ENCODE results near the gene TSC22D4. TPM values are rescaled to one million over a fixed set of nuclear protein-coding genes. Genes with fewer than 3 reads are reported as not detected.
A peak's percentile ranks its signal among the peaks of the same experiment; 100 is the strongest.

The TSC22D4 gene
- total RNA-seq, 1 donor, result 25.6 TPM

- no peak for DNase-seq (ENCODE audit: low read depth)
- no peak overlapping the region for H3K4me3 ChIP-seq (ENCODE audit: low read depth, low read length)
- no peak for TF ChIP-seq CTCF (IDR thresholded peaks at IDR 0.05; ENCODE audit: insufficient read depth, low read length)
Observed at GRCh38 chr7:100485471-100485876, 6.5 kb upstream of the TSC22D4 start.

- DNase-seq (ENCODE audit: low read depth), result no peak
- peak overlapping the region; percentile 66 for H3K4me3 ChIP-seq (ENCODE audit: low read depth, low read length)
- TF ChIP-seq CTCF (IDR thresholded peaks at IDR 0.05; ENCODE audit: insufficient read depth, low read length), result no peak
Observed at GRCh38 chr7:100484673-100485045, 5.6 kb upstream of the TSC22D4 start.

GRCh38 chr7:100483722-100484672, 5.0 kb upstream of the TSC22D4 start, which contains the start of gene NYAP1:
NYAP1 (plus strand) TSS chr7:100483927; CDS start chr7:100485312, 1,385 bp downstream.
- peak; percentile 42 for DNase-seq (ENCODE audit: low read depth)
- H3K4me3 ChIP-seq (ENCODE audit: low read depth, low read length), result peak within 1 kb of the TSS; percentile 66
- TF ChIP-seq CTCF (IDR thresholded peaks at IDR 0.05; ENCODE audit: insufficient read depth, low read length), result no peak

- TF ChIP-seq CTCF (IDR thresholded peaks at IDR 0.05; ENCODE audit: insufficient read depth, low read length), result peak; percentile 57
- peak overlapping the region; percentile 66 for H3K4me3 ChIP-seq (ENCODE audit: low read depth, low read length)
- DNase-seq (ENCODE audit: low read depth), result peak; percentile 35
Observed at GRCh38 chr7:100483090-100483721, 4.2 kb upstream of the TSC22D4 start.

- peak overlapping the region; percentile 66 for H3K4me3 ChIP-seq (ENCODE audit: low read depth, low read length)
- DNase-seq (ENCODE audit: low read depth), result no peak
- TF ChIP-seq CTCF (IDR thresholded peaks at IDR 0.05; ENCODE audit: insufficient read depth, low read length), result no peak
Observed at GRCh38 chr7:100482728-100483089, 3.7 kb upstream of the TSC22D4 start.

- no peak for TF ChIP-seq CTCF (IDR thresholded peaks at IDR 0.05; ENCODE audit: insufficient read depth, low read length)
- no peak for DNase-seq (ENCODE audit: low read depth)
- no peak overlapping the region for H3K4me3 ChIP-seq (ENCODE audit: low read depth, low read length)
Observed at GRCh38 chr7:100481466-100481865, 2.5 kb upstream of the TSC22D4 start.
